D721Med (cell line): Measurements from ENCODE around the gene MAPK8IP3.

Source experiments
- DNase-seq: peaks from one replicate; pipeline ENCODE4 v3.0.0; 2011; ENCODE audit warnings: low spot score; ENCODE audit not compliant: insufficient read length
- FAIRE-seq: peaks from 2 replicates; lab custom pipeline; 2011; peaks lifted over from hg19 to GRCh38; lab: Jason Lieb, UNC
- CTCF ChIP-seq: IDR thresholded peaks from 2 replicates; pipeline ENCODE4 v1.5.1; 2012; ENCODE audit warnings: mild to moderate bottlenecking, control low read depth; ENCODE audit not compliant: insufficient read depth; ENCODE audit errors: missing control alignments

MAPK8IP3 gene

GRCh38 chr16:1747934-1748333, 41.9 kb downstream of the MAPK8IP3 start:
- FAIRE-seq: no peak
- TF ChIP-seq CTCF: no peak

GRCh38 chr16:1749152-1750117, 43.4 kb downstream of the MAPK8IP3 start:
- DNase-seq: no peak
- no peak for TF ChIP-seq CTCF
- FAIRE-seq: no peak

More at GRCh38 chr16:1747934-1748333, 41.9 kb downstream of the MAPK8IP3 start:
- no peak for DNase-seq

GRCh38 chr16:1751946-1752345, 46.0 kb downstream of the MAPK8IP3 start:
- DNase-seq: no peak
- no peak for TF ChIP-seq CTCF
- no peak for FAIRE-seq

- TF ChIP-seq CTCF: no peak
- FAIRE-seq (no peak), DNase-seq (no peak)
These were observed 46.9 kb downstream of the MAPK8IP3 start for GRCh38 chr16:1752853-1753252.

GRCh38 chr16:1754204-1754603, 48.2 kb downstream of the MAPK8IP3 start:
- DNase-seq (no peak), FAIRE-seq (no peak)
- no peak for TF ChIP-seq CTCF

GRCh38 chr16:1757714-1758461, 51.9 kb downstream of the MAPK8IP3 start:
- FAIRE-seq: no peak
- no peak for TF ChIP-seq CTCF
- no peak for DNase-seq
